Measurements from ENCODE around the gene LIPA. TPM values are rescaled to one million over a fixed set of nuclear protein-coding genes. Genes with fewer than 3 reads are reported as not detected.
"Not testable (repeated sequence)": the region's sequence is repeated elsewhere in the genome, so short reads cannot be mapped to it uniquely, and the experiment has no call there.

Gene LIPA
- total and polyA plus RNA-seq, 10 donors, result 28.6 to 828 (median 337) TPM

GRCh38 chr10:89294721-89295239 is 43.2 kb upstream of the LIPA start:
- Histone ChIP-seq H3K4me1 (peaks cover 10 to 35% (median 22%) of the 10 kb centered on the region in 6 donors), H3K27ac (peak overlapping the region in 4 of 8 donors; percentile 82 to 90 (median 86)), H3K27me3 (replicated peaks in 1 of 7) (no peaks in the 10 kb centered on the region), H3K4me3 (no peak overlapping the region), H3K36me3 (no peaks in the 10 kb centered on the region), H3K9me3 (peaks cover 0 to 14% (median 7%) of the 10 kb centered on the region in 8 donors)
- TF ChIP-seq POLR2AphosphoS5 (IDR thresholded peaks at IDR 0.05) (no peak), CTCF (IDR thresholded peaks at IDR 0.05 in 8 of 11, conservative IDR thresholded peaks at IDR 0.05 in 3 of 11) (no peak), POLR2A (IDR thresholded peaks at IDR 0.05) (no peak)
- intact Hi-C loops (cut with DNase I; ENCODE audit: low total_unique reads), result no loop called here
- DNase-seq, result no peak
- WGBS, 5 donors, result 61 to 93% (median 80%) methylated on average over 3 of the region's 3 CpGs

- H3K9me3 ChIP-seq; H3K27ac ChIP-seq; H3K36me3 ChIP-seq; H3K4me3 ChIP-seq; DNase-seq; H3K27me3 ChIP-seq (replicated peaks in 1 of 7); intact Hi-C loops (cut with DNase I; ENCODE audit: low total_unique reads): not testable (repeated sequence)
- WGBS, 5 donors, result 80 to 91% (median 83%) methylated on average over 4 of the region's 4 CpGs
- peaks cover 0 to 18% (median 9%) of the 10 kb centered on the region in 6 donors for H3K4me1 ChIP-seq
These were observed 33.7 kb upstream of the LIPA start for GRCh38 chr10:89285303-89285702.

DNA sequence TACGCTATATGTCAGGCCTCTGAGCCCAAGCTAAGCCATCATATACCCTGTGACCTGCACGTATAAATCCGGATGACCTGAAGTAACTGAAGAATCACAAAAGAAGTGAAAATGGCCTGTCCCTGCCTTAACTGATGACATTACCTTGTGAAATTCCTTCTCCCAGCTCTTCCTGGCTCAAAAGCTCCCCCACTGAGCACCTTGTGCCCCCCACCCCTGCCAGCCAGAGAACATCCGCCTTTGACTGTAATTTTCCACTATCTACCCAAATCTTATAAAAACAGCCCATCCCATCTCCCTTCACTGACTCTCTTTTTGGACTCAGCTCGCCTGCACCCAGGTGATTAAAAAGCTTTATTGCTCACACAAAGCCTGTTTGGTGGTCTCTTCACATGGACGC is 33.1 kb upstream of the LIPA start:
- H3K27ac ChIP-seq, result peak overlapping the region in 3 of 8 donors; percentile 54 to 76 (median 63)
- peaks cover 0 to 20% (median 10%) of the 10 kb centered on the region in 6 donors for H3K4me1 ChIP-seq
- H3K36me3 ChIP-seq; DNase-seq; H3K27me3 ChIP-seq (replicated peaks in 1 of 7); intact Hi-C loops (cut with DNase I; ENCODE audit: low total_unique reads); H3K4me3 ChIP-seq; H3K9me3 ChIP-seq: not testable (repeated sequence)
- 91 to 95% (median 92%) methylated on average over 6 of the region's 6 CpGs for WGBS, 5 donors

- 33 to 56% (median 39%) methylated on average over 4 of the region's 4 CpGs for WGBS, 5 donors
- DNase-seq, result no peak
- peaks cover 0 to 27% (median 13%) of the 10 kb centered on the region in 6 donors for H3K4me1 ChIP-seq
- peak overlapping the region in 7 of 8 donors; percentile 47 to 76 (median 63) for H3K27ac ChIP-seq
- peak overlapping the region in 2 of 8 donors; percentile 2 to 15 for H3K4me3 ChIP-seq
- no peaks in the 10 kb centered on the region for H3K9me3 ChIP-seq
- intact Hi-C loops (cut with DNase I; ENCODE audit: low total_unique reads), result no loop called here
- TF ChIP-seq POLR2AphosphoS5 (IDR thresholded peaks at IDR 0.05), result no peak
- no peak for TF ChIP-seq CTCF (IDR thresholded peaks at IDR 0.05 in 8 of 11, conservative IDR thresholded peaks at IDR 0.05 in 3 of 11)
- no peak for TF ChIP-seq POLR2A (IDR thresholded peaks at IDR 0.05)
- H3K27me3 ChIP-seq (replicated peaks in 1 of 7), result no peaks in the 10 kb centered on the region
- no peaks in the 10 kb centered on the region for H3K36me3 ChIP-seq
These were observed 32.4 kb upstream of the LIPA start for GRCh38 chr10:89283936-89284475.

DNA sequence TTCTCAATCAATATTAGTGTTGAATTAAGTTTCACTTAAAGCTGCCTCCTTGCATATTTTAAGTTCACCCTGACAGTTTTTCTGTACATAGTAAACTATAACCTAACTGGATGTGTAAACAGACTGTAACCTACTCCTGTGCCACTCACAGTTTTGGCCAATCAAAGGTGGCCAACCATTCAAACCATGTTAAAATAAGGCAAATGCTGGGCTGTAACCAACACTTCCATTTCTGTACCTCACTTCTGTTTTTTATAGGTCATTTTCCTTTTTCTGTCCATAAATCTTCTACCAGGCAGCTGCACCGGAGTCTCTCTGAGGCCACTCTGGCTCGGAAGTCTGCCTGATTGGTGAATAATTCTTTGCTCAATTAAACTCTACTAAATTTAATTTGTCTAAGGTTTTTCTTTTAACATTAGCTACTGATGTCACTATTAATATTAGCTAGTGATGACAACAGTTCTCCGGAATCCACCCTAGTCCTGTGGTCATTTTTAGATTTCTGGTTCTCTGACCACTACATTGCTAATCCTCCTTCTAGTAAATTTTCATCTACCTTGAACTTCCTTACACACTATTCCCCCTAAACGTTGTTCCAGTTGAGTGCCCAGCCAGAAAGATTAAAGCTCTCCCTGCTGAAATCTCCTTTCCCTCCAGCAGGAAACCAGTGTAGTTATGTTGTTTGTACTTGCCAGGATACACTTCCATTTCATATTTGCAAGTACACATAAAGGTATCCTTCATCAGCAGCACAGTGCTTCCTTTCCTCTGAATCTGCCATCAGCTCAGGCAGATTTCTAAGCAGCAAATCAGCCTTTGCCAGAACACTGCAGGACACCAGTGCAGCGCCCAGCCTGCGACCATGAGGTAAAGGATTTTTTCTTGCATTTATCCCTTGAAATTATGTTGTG is 31.7 kb upstream of the LIPA start:
- peak overlapping the region in 7 of 8 donors; percentile 47 to 76 (median 63) for H3K27ac ChIP-seq
- TF ChIP-seq POLR2AphosphoS5 (IDR thresholded peaks at IDR 0.05) (no peak), POLR2A (IDR thresholded peaks at IDR 0.05) (no peak), CTCF (IDR thresholded peaks at IDR 0.05 in 8 of 11, conservative IDR thresholded peaks at IDR 0.05 in 3 of 11) (no peak)
- WGBS, 5 donors, result 44 to 55% (median 53%) methylated on average over 6 of the region's 6 CpGs

More for the DNA sequence above, 31.7 kb upstream of the LIPA start:
- Histone ChIP-seq H3K27me3 (replicated peaks in 1 of 7) (no peaks in the 10 kb centered on the region), H3K4me3 (peak overlapping the region in 2 of 8 donors; percentile 2 to 15), H3K36me3 (no peaks in the 10 kb centered on the region), H3K9me3 (no peaks in the 10 kb centered on the region), H3K4me1 (peaks cover 0 to 27% (median 13%) of the 10 kb centered on the region in 6 donors)
- intact Hi-C loops (cut with DNase I; ENCODE audit: low total_unique reads), result no loop called here
- no peak for DNase-seq
